ENCODE measurements around the gene ARID2. TPM values are rescaled to one million over a fixed set of nuclear protein-coding genes. Genes with fewer than 3 reads are reported as not detected.

Gene ARID2
- total RNA-seq, 6 donors from 2014 or later, result 19.4 to 48.5 (median 27.0) TPM

DNA sequence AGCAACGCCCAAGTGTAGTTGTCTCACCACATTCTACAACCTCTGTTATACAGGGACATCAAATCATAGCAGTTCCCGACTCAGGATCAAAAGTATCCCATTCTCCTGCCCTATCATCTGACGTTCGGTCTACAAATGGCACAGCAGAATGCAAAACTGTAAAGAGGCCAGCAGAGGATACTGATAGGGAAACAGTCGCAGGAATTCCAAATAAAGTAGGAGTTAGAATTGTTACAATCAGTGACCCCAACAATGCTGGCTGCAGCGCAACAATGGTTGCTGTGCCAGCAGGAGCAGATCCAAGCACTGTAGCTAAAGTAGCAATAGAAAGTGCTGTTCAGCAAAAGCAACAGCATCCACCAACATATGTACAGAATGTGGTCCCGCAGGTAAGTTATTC lies 123.0 kb downstream of the ARID2 start:
- Histone ChIP-seq H3K4me1 (no peaks in the 10 kb centered on the region), H3K27ac (no peak overlapping the region), H3K9me3 (no peaks in the 10 kb centered on the region), H3K36me3 (peaks cover 13 to 51% (median 28%) of the 10 kb centered on the region in 4 donors), H3K27me3 (no peaks in the 10 kb centered on the region), H3K4me3 (no peak overlapping the region)
- DNase-seq (no peak), ATAC-seq (ENCODE audit: low FRiP score in 2 of 2) (no peak)
- 85 to 88% methylated on average over 7 of the region's 7 CpGs for WGBS, 2 donors
- TF ChIP-seq POLR2A (IDR thresholded peaks at IDR 0.05), result no peak
- no peak for TF ChIP-seq EP300 (IDR thresholded peaks at IDR 0.05)
- TF ChIP-seq POLR2AphosphoS5 (IDR thresholded peaks at IDR 0.05), result no peak
- TF ChIP-seq, protein P1, sequence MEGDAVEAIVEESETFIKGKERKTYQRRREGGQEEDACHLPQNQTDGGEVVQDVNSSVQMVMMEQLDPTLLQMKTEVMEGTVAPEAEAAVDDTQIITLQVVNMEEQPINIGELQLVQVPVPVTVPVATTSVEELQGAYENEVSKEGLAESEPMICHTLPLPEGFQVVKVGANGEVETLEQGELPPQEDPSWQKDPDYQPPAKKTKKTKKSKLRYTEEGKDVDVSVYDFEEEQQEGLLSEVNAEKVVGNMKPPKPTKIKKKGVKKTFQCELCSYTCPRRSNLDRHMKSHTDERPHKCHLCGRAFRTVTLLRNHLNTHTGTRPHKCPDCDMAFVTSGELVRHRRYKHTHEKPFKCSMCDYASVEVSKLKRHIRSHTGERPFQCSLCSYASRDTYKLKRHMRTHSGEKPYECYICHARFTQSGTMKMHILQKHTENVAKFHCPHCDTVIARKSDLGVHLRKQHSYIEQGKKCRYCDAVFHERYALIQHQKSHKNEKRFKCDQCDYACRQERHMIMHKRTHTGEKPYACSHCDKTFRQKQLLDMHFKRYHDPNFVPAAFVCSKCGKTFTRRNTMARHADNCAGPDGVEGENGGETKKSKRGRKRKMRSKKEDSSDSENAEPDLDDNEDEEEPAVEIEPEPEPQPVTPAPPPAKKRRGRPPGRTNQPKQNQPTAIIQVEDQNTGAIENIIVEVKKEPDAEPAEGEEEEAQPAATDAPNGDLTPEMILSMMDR (IDR thresholded peaks at IDR 0.05), result no peak

DNA sequence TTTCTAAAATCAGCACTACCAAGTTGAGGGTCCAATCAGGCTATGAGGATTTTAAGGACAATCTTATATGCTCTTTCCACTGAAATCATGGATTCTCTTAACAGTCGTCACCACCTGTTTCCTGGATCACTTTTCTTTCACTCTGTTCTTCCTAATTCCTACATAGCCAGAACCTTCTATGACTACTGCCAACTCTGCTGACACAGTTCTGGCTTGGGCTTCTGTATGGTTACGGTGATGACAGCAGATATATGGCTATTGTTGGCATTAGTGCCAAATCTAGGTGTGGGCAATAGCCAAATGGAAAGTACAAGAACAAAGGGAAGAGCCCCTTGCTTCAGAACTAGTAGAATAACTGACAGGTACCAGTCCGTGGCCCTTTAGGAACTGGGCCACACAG lies 124.0 kb downstream of the ARID2 start:
- Histone ChIP-seq H3K9me3 (no peaks in the 10 kb centered on the region), H3K4me3 (no peak overlapping the region), H3K4me1 (no peaks in the 10 kb centered on the region), H3K27me3 (no peaks in the 10 kb centered on the region), H3K36me3 (peaks cover 13 to 53% (median 28%) of the 10 kb centered on the region in 4 donors), H3K27ac (no peak overlapping the region)
- WGBS, 2 donors, result 88 to 96% methylated on average over 3 of the region's 3 CpGs
- DNase-seq, result no peak
- ATAC-seq (ENCODE audit: low FRiP score in 2 of 2), result no peak
- no peak for TF ChIP-seq POLR2A (IDR thresholded peaks at IDR 0.05)
- TF ChIP-seq EP300 (IDR thresholded peaks at IDR 0.05), result no peak
- TF ChIP-seq, protein P1 (IDR thresholded peaks at IDR 0.05), result no peak
- TF ChIP-seq POLR2AphosphoS5 (IDR thresholded peaks at IDR 0.05), result no peak

DNA sequence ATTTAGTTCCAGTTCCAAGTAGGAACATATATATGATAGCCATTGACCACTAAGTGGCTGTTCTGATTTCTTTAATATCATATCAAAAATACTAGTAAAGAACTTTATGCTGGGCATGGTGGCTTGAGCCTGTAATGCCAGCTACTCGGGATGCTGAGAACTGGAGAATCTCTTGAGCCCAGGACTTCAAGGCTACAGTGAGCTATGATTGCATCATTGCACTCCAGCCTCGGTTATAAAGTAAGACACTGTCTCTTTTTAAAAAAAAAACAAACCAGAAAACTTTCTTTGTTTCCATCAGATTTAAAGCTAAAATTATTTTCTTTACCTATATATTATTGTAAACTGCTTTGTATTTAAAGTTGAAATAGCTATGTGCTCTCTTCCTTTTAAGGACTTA lies 133.8 kb downstream of the ARID2 start:
- WGBS, 2 donors, result 64 to 77% methylated on average over 2 of the region's 2 CpGs
- Histone ChIP-seq H3K4me3 (no peak overlapping the region), H3K9me3 (no peaks in the 10 kb centered on the region), H3K4me1 (peaks cover 0 to 7% (median 0%) of the 10 kb centered on the region in 4 donors), H3K36me3 (peaks cover 0 to 21% (median 0%) of the 10 kb centered on the region in 4 donors), H3K27ac (no peak overlapping the region), H3K27me3 (no peaks in the 10 kb centered on the region)
- TF ChIP-seq, protein P1 (IDR thresholded peaks at IDR 0.05), result no peak
- TF ChIP-seq EP300 (IDR thresholded peaks at IDR 0.05) (no peak), POLR2A (IDR thresholded peaks at IDR 0.05) (no peak), POLR2AphosphoS5 (IDR thresholded peaks at IDR 0.05) (no peak)
- DNase-seq, result no peak
- no peak for ATAC-seq (ENCODE audit: low FRiP score in 2 of 2)

DNA sequence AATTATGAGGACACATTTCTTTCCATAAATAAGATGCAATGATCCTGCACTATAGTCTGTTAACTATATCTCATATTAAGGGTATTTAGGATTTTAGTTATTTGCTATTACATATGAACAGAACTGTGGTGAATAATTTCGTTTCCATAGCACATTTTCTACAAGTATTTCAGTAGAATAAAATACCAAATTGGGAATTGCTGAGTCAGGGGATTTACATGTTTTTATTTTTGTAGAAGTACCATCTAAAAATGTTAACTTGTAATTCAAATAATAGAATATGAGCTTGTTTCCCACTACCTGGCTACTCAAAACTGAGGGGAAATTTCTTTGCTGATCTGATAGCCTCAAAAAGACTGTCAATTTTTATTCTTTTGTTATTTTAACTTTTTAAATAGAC lies 136.8 kb downstream of the ARID2 start:
- H3K27ac ChIP-seq, result no peak overlapping the region
- peaks cover 0 to 35% (median 4%) of the 10 kb centered on the region in 4 donors for H3K36me3 ChIP-seq
- 84 to 95% methylated on average over 1 of the region's 1 CpG for WGBS, 2 donors
- no peak overlapping the region for H3K4me3 ChIP-seq
- H3K27me3 ChIP-seq, result no peaks in the 10 kb centered on the region
- no peak for TF ChIP-seq EP300 (IDR thresholded peaks at IDR 0.05)
- TF ChIP-seq, protein P1 (IDR thresholded peaks at IDR 0.05), result no peak
- TF ChIP-seq POLR2A (IDR thresholded peaks at IDR 0.05), result no peak
- no peak for TF ChIP-seq POLR2AphosphoS5 (IDR thresholded peaks at IDR 0.05)
- ATAC-seq (ENCODE audit: low FRiP score in 2 of 2) (no peak), DNase-seq (no peak)
- peaks cover 0 to 7% (median 0%) of the 10 kb centered on the region in 4 donors for H3K4me1 ChIP-seq
- no peaks in the 10 kb centered on the region for H3K9me3 ChIP-seq

DNA sequence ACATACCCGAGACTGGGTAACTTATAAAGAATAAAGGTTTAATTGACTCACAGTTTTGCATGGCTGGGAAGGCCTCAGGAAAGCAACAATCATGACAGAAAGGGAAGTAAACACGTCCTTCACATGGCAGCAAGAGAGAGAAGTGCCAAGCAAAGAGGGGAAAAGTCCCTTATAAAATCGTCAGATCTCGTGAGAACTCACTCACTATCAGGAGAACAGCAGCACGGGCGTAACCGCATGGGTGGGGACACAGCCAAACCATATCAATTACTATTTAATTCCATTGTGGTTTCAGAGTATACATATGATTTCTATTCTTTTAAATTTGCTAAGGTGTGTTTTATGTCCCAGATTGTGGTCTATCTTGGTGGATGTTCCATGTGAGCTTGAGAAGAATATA lies 142.9 kb downstream of the ARID2 start:
- H3K27me3 ChIP-seq, result no peaks in the 10 kb centered on the region
- WGBS, 2 donors, result 84 to 86% methylated on average over 7 of the region's 7 CpGs
- no peak overlapping the region for H3K27ac ChIP-seq
- no peak for TF ChIP-seq POLR2A (IDR thresholded peaks at IDR 0.05)
- no peak for TF ChIP-seq POLR2AphosphoS5 (IDR thresholded peaks at IDR 0.05)
- TF ChIP-seq EP300 (IDR thresholded peaks at IDR 0.05), result no peak
- TF ChIP-seq, protein P1 (IDR thresholded peaks at IDR 0.05), result no peak
- no peak overlapping the region for H3K4me3 ChIP-seq
- H3K9me3 ChIP-seq, result no peaks in the 10 kb centered on the region
- H3K4me1 ChIP-seq, result no peaks in the 10 kb centered on the region
- DNase-seq, result no peak
- no peak for ATAC-seq (ENCODE audit: low FRiP score in 2 of 2)
- H3K36me3 ChIP-seq, result peaks cover 0 to 41% (median 19%) of the 10 kb centered on the region in 4 donors
